ENCODE results near the gene TFDP2.

Gene TFDP2

DNA sequence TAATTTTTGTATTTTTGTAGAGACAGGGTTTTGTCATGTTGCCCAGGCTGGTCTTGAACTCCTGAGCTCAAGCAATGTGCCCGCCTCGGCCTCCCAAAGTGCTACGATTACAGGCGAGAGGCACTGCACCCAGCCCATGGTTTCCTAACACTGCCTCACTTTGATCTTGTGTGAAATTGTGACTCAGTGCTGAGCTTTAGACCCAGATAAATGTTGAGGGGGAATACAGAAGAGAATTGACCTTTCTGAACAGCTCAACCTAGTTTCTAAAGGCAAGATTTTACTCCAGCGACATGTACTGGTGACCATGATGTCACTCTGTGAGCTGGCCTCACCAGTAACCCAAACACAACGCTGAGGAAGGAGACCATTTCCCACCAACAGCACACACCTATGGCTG lies 199.4 kb downstream of the TFDP2 start:
- Histone ChIP-seq H3K9ac (no peak overlapping the region), H3K79me2 (no peaks in the 10 kb centered on the region), H3K4me1 (no peaks in the 10 kb centered on the region), H3K27me3 (ENCODE audit: control insufficient read depth, insufficient read depth, low read length) (no peaks in the 10 kb centered on the region), H3K27ac (no peak overlapping the region), H3K36me3 (ENCODE audit: control insufficient read depth, insufficient read depth, low read length) (no peaks in the 10 kb centered on the region), H3K9me3 (ENCODE audit: control insufficient read depth, low read length) (no peaks in the 10 kb centered on the region), H3K4me3 (ENCODE audit: low read depth, low read length) (no peak overlapping the region), H2AFZ (no peak overlapping the region), H3K4me2 (ENCODE audit: low read length) (no peak overlapping the region)
- TF ChIP-seq, protein P1, sequence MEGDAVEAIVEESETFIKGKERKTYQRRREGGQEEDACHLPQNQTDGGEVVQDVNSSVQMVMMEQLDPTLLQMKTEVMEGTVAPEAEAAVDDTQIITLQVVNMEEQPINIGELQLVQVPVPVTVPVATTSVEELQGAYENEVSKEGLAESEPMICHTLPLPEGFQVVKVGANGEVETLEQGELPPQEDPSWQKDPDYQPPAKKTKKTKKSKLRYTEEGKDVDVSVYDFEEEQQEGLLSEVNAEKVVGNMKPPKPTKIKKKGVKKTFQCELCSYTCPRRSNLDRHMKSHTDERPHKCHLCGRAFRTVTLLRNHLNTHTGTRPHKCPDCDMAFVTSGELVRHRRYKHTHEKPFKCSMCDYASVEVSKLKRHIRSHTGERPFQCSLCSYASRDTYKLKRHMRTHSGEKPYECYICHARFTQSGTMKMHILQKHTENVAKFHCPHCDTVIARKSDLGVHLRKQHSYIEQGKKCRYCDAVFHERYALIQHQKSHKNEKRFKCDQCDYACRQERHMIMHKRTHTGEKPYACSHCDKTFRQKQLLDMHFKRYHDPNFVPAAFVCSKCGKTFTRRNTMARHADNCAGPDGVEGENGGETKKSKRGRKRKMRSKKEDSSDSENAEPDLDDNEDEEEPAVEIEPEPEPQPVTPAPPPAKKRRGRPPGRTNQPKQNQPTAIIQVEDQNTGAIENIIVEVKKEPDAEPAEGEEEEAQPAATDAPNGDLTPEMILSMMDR (IDR thresholded peaks at IDR 0.05): no peak

DNA sequence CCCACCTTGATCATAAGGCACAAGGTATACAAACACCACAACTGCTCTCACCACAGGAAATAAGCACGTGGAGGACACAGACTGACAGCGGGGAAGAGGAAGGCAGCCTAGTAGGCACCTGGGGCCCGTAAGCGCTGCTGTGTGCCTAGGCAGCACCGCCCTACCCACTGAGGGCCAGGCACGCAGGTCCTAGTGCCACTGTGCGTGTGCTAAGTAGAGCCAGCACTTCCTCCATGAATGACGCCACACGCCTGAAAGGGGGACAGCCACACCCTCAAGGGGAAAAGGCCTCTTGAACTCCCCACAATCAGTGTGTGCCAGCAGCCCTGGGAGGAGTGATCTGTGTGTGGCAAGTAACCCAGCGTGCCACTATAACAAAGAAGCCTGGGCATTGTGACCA lies 199.9 kb downstream of the TFDP2 start:
- TF ChIP-seq, protein P1 (IDR thresholded peaks at IDR 0.05): no peak
- H3K9ac ChIP-seq: no peak overlapping the region
- no peaks in the 10 kb centered on the region for H3K9me3 ChIP-seq (ENCODE audit: control insufficient read depth, low read length)
- no peak overlapping the region for H3K4me2 ChIP-seq (ENCODE audit: low read length)
- H3K4me3 ChIP-seq (ENCODE audit: low read depth, low read length): no peak overlapping the region
- H3K4me1 ChIP-seq: no peaks in the 10 kb centered on the region
- no peak overlapping the region for H2AFZ ChIP-seq
- H3K36me3 ChIP-seq (ENCODE audit: control insufficient read depth, insufficient read depth, low read length): no peaks in the 10 kb centered on the region
- H3K79me2 ChIP-seq: no peaks in the 10 kb centered on the region
- H3K27me3 ChIP-seq (ENCODE audit: control insufficient read depth, insufficient read depth, low read length): no peaks in the 10 kb centered on the region
- no peak overlapping the region for H3K27ac ChIP-seq

DNA sequence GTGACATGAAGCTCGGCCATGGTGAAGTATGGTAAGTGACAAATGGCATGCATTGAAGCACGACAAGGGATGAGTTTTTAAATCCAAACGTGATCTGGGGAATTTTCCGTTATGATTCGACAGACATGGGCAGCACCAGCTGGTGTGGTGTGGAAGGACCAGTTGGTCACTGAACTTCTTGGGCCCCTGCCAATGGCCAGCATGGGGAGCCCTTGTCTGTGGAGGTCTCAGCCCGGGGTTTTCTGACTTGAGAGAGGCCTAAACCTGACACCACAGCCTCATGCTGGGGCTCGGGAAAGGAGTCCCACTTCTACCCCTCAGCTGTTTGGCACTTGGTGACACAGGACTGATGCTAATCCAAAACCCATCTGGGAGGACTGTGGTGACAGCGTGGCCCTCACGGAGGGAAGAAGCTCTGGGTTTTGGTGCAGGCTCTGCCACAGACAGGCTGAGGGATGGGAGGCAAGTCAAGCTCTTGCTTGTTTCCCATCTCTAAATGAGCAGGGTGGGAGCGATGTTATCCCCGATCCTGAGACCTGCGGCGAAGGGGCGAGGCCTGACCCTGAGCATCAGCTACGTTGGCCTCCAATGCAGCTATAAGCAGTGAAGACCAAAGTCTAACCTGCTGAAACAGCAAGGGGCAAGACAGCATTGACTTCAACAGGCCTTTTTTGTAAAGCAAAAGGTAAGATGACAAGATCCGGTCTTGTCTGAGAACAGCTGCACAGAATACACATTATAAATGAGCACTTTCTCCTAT lies 203.4 kb downstream of the TFDP2 start:
- H3K9me3 ChIP-seq (ENCODE audit: control insufficient read depth, low read length): no peaks in the 10 kb centered on the region
- no peaks in the 10 kb centered on the region for H3K79me2 ChIP-seq
- TF ChIP-seq, protein P1 (IDR thresholded peaks at IDR 0.05): no peak
- no peak overlapping the region for H3K4me3 ChIP-seq (ENCODE audit: low read depth, low read length)
- H3K9ac ChIP-seq: no peak overlapping the region
- no peak overlapping the region for H2AFZ ChIP-seq
- H3K36me3 ChIP-seq (ENCODE audit: control insufficient read depth, insufficient read depth, low read length): no peaks in the 10 kb centered on the region
- H3K27me3 ChIP-seq (ENCODE audit: control insufficient read depth, insufficient read depth, low read length): no peaks in the 10 kb centered on the region
- no peak overlapping the region for H3K4me2 ChIP-seq (ENCODE audit: low read length)
- H3K4me1 ChIP-seq: no peaks in the 10 kb centered on the region
- H3K27ac ChIP-seq: no peak overlapping the region

DNA sequence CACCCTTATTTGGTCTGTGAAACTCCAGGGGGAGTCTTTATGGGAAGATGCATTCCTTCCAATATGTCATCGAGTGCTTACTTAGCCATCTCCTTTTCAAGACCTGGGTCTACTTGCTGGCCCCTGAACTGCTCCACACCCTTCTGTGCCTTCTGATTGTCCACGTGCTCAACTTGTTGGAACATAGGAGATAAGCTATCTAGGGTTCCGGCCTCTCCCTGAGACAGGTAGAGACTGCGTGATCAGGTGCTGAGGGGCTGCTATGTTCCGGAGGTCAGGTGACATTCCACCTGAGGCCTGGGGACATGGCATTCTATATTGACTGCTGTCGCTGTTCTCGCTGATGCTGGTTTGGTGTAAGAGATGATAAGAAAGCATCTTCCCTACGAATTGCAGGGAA lies 207.3 kb downstream of the TFDP2 start:
- Histone ChIP-seq H3K4me2 (ENCODE audit: low read length) (no peak overlapping the region), H3K9ac (no peak overlapping the region), H3K4me1 (no peaks in the 10 kb centered on the region), H2AFZ (no peak overlapping the region), H3K9me3 (ENCODE audit: control insufficient read depth, low read length) (no peaks in the 10 kb centered on the region), H3K36me3 (ENCODE audit: control insufficient read depth, insufficient read depth, low read length) (no peaks in the 10 kb centered on the region), H3K79me2 (no peaks in the 10 kb centered on the region), H3K27ac (no peak overlapping the region), H3K4me3 (ENCODE audit: low read depth, low read length) (no peak overlapping the region), H3K27me3 (ENCODE audit: control insufficient read depth, insufficient read depth, low read length) (no peaks in the 10 kb centered on the region)
- TF ChIP-seq, protein P1 (IDR thresholded peaks at IDR 0.05): no peak

DNA sequence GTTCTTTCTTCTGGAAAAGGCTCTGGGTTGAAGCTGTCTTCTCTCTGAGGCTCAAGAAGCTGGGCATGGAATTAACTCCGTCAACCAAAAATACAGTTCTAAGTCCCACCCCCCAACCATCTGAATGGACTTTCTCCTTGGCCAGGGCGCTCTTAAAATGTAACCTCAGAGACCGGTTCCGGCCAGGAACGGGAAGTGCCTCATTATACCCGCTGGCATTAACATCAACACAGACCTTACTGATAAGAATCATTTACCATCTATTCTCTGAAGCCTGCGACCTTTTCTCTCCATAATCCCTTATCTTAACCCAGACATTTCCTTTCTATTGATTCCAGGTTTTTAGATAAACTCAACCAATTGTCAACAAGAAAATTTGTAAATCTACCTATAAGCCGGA lies 208.3 kb downstream of the TFDP2 start:
- Histone ChIP-seq H3K4me3 (ENCODE audit: low read depth, low read length) (no peak overlapping the region), H3K79me2 (no peaks in the 10 kb centered on the region), H2AFZ (no peak overlapping the region), H3K36me3 (ENCODE audit: control insufficient read depth, insufficient read depth, low read length) (no peaks in the 10 kb centered on the region), H3K4me1 (no peaks in the 10 kb centered on the region), H3K9ac (no peak overlapping the region), H3K4me2 (ENCODE audit: low read length) (no peak overlapping the region), H3K27ac (no peak overlapping the region), H3K9me3 (ENCODE audit: control insufficient read depth, low read length) (no peaks in the 10 kb centered on the region), H3K27me3 (ENCODE audit: control insufficient read depth, insufficient read depth, low read length) (no peaks in the 10 kb centered on the region)
- TF ChIP-seq, protein P1 (IDR thresholded peaks at IDR 0.05): no peak

Measured in parathyroid adenoma (tissue), 2 donors.